BLaER1 treated with 17β-estradiol and CSF1 and Interleukin-3, amounts not matched to agents 10 nM and 100 nM (cell line): ENCODE measurements around the gene TANC1.

ENCODE experiments used
- H3K27ac ChIP-seq, 11 experiments: shearing (Covaris generic); formaldehyde crosslinking; 2 replicates each; pipeline ENCODE4 v1.8.1; 2022
- H3K27me3 ChIP-seq, 11 experiments: shearing (Covaris generic); formaldehyde crosslinking; 2 replicates each; pipeline ENCODE4 v1.8.1; 2022
- H3K36me3 ChIP-seq, 11 experiments: shearing (Covaris generic); formaldehyde crosslinking; 2 replicates each; pipeline ENCODE4 v1.8.1; 2022
- H3K4me1 ChIP-seq, 10 experiments: shearing (Covaris generic); formaldehyde crosslinking; 2 replicates each; pipeline ENCODE4 v1.8.1; 2022
- H3K4me2 ChIP-seq, 11 experiments: shearing (Covaris generic); formaldehyde crosslinking; 2 replicates each; pipeline ENCODE4 v1.8.1; 2022
- H3K4me3 ChIP-seq, 10 experiments: shearing (Covaris generic); formaldehyde crosslinking; 2 replicates each; pipeline ENCODE4 v1.8.1; 2022
- H3K9ac ChIP-seq, 11 experiments: shearing (Covaris generic); formaldehyde crosslinking; 2 replicates each; pipeline ENCODE4 v1.8.1; 2022
- H3K9me3 ChIP-seq, 11 experiments: shearing (Covaris generic); formaldehyde crosslinking; replicated peaks in 1 of 11; 2 replicates each; pipeline ENCODE4 v1.8.1; 2022
- H4K20me1 ChIP-seq, 11 experiments: shearing (Covaris generic); formaldehyde crosslinking; 2 replicates each; pipeline ENCODE4 v1.8.1; 2022
- Cebpa-rat ChIP-seq, 11 experiments: shearing (Covaris generic); IDR thresholded peaks; 2 replicates each; pipeline ENCODE4 v1.8.1; 2022

Gene TANC1

GRCh38 chr2:159148901-159149300 lies 180.5 kb downstream of the TANC1 start:
- peaks cover 0 to 5% (median 0%) of the 10 kb centered on the region in 11 experiments; a peak in 1 of 22 replicates for H3K27me3 ChIP-seq
- H3K36me3 ChIP-seq: no peaks in the 10 kb centered on the region
- no peaks in the 10 kb centered on the region for H3K9me3 ChIP-seq
- peak overlapping the region in 10 of 11 experiments; percentile 15 to 76 (median 58); a peak in 18 of 22 replicates for H3K4me2 ChIP-seq
- H3K4me1 ChIP-seq: peaks cover 11 to 51% (median 41%) of the 10 kb centered on the region in 10 experiments
- H3K27ac ChIP-seq: 0 out of 22 replicates have a peak overlapping the region, but pooled peaks of 1 of the 11 experiments have one; percentile 2
- H3K9ac ChIP-seq: no peak overlapping the region
- no peak overlapping the region for H3K4me3 ChIP-seq
- no peaks in the 10 kb centered on the region for H4K20me1 ChIP-seq
- no peak for TF ChIP-seq Cebpa-rat (IDR thresholded peaks at IDR 0.05)

DNA sequence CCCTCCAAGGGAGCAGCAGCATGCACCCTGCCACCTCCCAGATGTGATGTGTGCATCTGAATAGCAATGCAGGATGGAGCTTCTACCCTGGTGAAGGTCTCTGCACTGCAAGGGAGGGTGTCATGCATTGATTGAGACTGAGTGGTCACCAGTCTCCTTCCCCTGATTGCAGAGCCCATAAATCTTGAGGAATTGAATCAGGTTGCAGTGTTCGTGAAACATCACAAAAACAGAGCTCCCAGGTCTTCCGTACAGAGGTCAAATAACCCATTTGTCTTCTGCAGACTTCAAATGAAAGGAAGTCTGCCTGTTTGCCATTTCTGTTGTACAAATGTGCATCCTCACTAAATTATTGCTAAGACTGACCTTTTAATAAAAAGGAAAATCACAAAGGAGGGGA lies 181.3 kb downstream of the TANC1 start:
- peaks cover 11 to 59% (median 50%) of the 10 kb centered on the region in 10 experiments for H3K4me1 ChIP-seq
- H3K36me3 ChIP-seq: no peaks in the 10 kb centered on the region
- no peaks in the 10 kb centered on the region for H4K20me1 ChIP-seq
- no peak for TF ChIP-seq Cebpa-rat (IDR thresholded peaks at IDR 0.05)
- H3K27ac ChIP-seq: no peak overlapping the region
- no peak overlapping the region for H3K9ac ChIP-seq
- H3K27me3 ChIP-seq: peaks cover 0 to 5% (median 0%) of the 10 kb centered on the region in 11 experiments; a peak in 1 of 22 replicates
- H3K4me2 ChIP-seq: peak overlapping the region in 7 of 11 experiments; percentile 52 to 76 (median 61); a peak in 11 of 22 replicates
- no peak overlapping the region for H3K4me3 ChIP-seq
- no peaks in the 10 kb centered on the region for H3K9me3 ChIP-seq

GRCh38 chr2:159150280-159150746 lies 181.9 kb downstream of the TANC1 start:
- Histone ChIP-seq H3K27me3 (peaks cover 0 to 5% (median 0%) of the 10 kb centered on the region in 11 experiments; a peak in 1 of 22 replicates), H3K9me3 (no peaks in the 10 kb centered on the region), H3K4me1 (peaks cover 11 to 65% (median 54%) of the 10 kb centered on the region in 10 experiments), H4K20me1 (no peaks in the 10 kb centered on the region), H3K4me2 (peak overlapping the region in 3 of 11 experiments; percentile 33 to 76 (median 67); a peak in 3 of 22 replicates), H3K9ac (no peak overlapping the region), H3K36me3 (no peaks in the 10 kb centered on the region), H3K27ac (no peak overlapping the region), H3K4me3 (no peak overlapping the region)
- no peak for TF ChIP-seq Cebpa-rat (IDR thresholded peaks at IDR 0.05)

DNA sequence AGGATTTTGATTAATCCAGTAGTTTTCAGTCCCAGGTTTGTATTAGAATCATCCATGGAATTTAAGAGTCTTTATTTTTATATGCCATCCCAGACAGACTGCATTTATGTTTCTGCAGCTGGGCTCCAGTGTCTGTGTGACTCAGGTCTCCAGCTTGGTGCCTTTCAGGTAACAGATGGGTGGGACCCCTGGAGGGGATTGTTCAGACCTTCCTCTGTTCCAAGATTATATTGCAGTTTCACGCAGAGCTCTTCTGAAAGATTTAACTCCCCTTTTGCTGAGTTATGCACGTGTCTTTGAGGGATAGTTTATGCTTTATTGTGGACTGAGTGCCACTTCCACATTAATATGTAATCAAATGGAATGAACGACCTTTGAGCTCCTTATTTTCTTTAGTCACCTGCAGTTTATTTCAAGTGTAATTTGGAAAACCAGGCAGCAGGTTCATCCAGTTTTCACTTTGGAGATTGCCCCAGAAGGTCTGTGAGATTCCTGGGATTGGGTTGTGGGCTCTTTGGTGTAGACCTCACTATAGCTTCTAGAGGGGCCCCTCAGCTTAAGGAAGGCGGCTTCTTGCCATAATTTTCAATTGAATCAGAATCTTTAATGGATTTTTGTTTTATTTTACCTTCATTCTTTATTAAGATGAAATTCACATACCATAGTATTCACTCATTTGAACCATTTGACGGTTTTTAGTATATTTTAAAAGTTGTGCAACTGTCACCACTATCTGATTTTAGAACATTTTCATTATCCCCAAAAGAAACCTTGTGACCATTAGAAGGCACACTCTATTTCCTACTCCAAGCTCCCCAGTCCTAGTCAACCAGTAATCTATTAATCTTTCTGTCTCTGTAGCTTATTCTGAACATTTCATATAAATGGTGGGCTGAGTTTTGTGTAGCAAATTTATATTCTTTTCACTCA lies 183.0 kb downstream of the TANC1 start:
- no peak overlapping the region for H3K4me2 ChIP-seq

GRCh38 chr2:159152128-159152778 lies 183.8 kb downstream of the TANC1 start:
- Histone ChIP-seq H3K4me2 (no peak overlapping the region), H3K9ac (no peak overlapping the region), H3K4me1 (peaks cover 12 to 77% (median 64%) of the 10 kb centered on the region in 10 experiments), H3K27ac (no peak overlapping the region), H3K27me3 (peaks cover 0 to 5% (median 0%) of the 10 kb centered on the region in 11 experiments; a peak in 1 of 22 replicates), H3K36me3 (no peaks in the 10 kb centered on the region), H4K20me1 (no peaks in the 10 kb centered on the region), H3K4me3 (no peak overlapping the region), H3K9me3 (no peaks in the 10 kb centered on the region)
- no peak for TF ChIP-seq Cebpa-rat (IDR thresholded peaks at IDR 0.05)

More for the DNA sequence above, 183.0 kb downstream of the TANC1 start:
- H3K9me3 ChIP-seq: no peaks in the 10 kb centered on the region
- H3K4me1 ChIP-seq: peaks cover 11 to 76% (median 64%) of the 10 kb centered on the region in 10 experiments
- H3K9ac ChIP-seq: no peak overlapping the region
- no peak for TF ChIP-seq Cebpa-rat (IDR thresholded peaks at IDR 0.05)
- H3K27me3 ChIP-seq: peaks cover 0 to 5% (median 0%) of the 10 kb centered on the region in 11 experiments; a peak in 1 of 22 replicates
- no peaks in the 10 kb centered on the region for H4K20me1 ChIP-seq
- H3K27ac ChIP-seq: no peak overlapping the region
- no peaks in the 10 kb centered on the region for H3K36me3 ChIP-seq
- no peak overlapping the region for H3K4me3 ChIP-seq

DNA sequence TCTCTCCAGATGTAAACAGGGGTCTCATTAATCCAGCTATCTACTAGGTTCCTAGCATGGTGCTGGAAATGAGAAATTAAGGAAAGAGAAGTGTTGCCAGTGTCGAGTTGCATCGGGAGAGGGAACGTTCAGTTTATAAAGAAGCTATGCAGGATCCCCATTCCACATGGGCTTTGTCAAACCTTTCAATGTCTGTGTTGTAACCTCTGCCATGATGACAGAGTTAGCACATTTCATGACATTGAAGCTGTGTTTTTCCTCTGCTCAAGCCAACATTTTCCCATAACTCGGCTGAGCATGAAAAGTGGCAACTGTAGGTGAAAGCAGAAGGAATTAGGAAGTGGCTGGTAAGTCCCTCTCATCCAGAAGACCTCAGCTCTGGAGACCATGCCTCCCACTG lies 184.6 kb downstream of the TANC1 start:
- H4K20me1 ChIP-seq: no peaks in the 10 kb centered on the region
- H3K36me3 ChIP-seq: no peaks in the 10 kb centered on the region
- TF ChIP-seq Cebpa-rat (IDR thresholded peaks at IDR 0.05): no peak
- H3K9ac ChIP-seq: no peak overlapping the region
- no peak overlapping the region for H3K4me3 ChIP-seq
- H3K4me2 ChIP-seq: peak overlapping the region in 9 of 11 experiments; percentile 18 to 85 (median 56); a peak in 17 of 22 replicates
- 0 out of 22 replicates have a peak, but pooled peaks cover 0 to 5% (median 0%) of the 10 kb centered on the region in 11 experiments for H3K27me3 ChIP-seq
- H3K4me1 ChIP-seq: peaks cover 11 to 77% (median 64%) of the 10 kb centered on the region in 10 experiments
- H3K9me3 ChIP-seq: no peaks in the 10 kb centered on the region
- no peak overlapping the region for H3K27ac ChIP-seq

DNA sequence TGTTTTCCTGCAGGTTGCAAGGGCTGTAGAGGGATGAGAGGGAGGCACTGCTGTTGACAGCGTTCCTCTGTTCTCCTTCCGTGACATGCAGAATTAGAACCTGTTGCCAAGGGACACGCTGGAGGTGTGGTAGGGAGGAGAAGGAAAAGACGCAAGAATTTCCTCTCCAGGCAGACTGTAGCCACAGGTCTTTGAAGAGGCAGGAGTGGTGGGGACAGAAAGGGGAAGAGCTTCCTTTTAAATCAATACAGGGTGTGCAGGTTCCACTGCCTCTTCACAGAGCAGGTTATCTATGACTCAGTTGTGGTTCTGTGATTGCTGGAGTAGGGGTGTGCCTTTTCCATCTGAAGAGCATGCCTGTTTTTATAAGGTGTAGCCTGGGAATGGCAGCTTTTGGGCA lies 185.0 kb downstream of the TANC1 start:
- Histone ChIP-seq H3K27ac (no peak overlapping the region), H3K9ac (no peak overlapping the region), H4K20me1 (no peaks in the 10 kb centered on the region), H3K4me3 (no peak overlapping the region), H3K4me1 (peaks cover 11 to 77% (median 64%) of the 10 kb centered on the region in 10 experiments), H3K27me3 (0 out of 22 replicates have a peak, but pooled peaks cover 0 to 5% (median 0%) of the 10 kb centered on the region in 11 experiments), H3K4me2 (peak overlapping the region in 9 of 11 experiments; percentile 18 to 85 (median 56); a peak in 18 of 22 replicates), H3K9me3 (no peaks in the 10 kb centered on the region), H3K36me3 (no peaks in the 10 kb centered on the region)
- TF ChIP-seq Cebpa-rat (IDR thresholded peaks at IDR 0.05): no peak

- no peak for TF ChIP-seq Cebpa-rat (IDR thresholded peaks at IDR 0.05)
- 0 out of 22 replicates have a peak, but pooled peaks cover 0 to 1% (median 0%) of the 10 kb centered on the region in 11 experiments for H3K27me3 ChIP-seq
- no peaks in the 10 kb centered on the region for H3K9me3 ChIP-seq
- no peak overlapping the region for H3K9ac ChIP-seq
- H4K20me1 ChIP-seq: no peaks in the 10 kb centered on the region
- no peaks in the 10 kb centered on the region for H3K36me3 ChIP-seq
- no peak overlapping the region; a peak in 1 of 22 replicates for H3K27ac ChIP-seq
- H3K4me2 ChIP-seq: peak overlapping the region in 9 of 11 experiments; percentile 18 to 85 (median 56); a peak in 18 of 22 replicates
- no peak overlapping the region for H3K4me3 ChIP-seq
- peaks cover 11 to 77% (median 61%) of the 10 kb centered on the region in 10 experiments for H3K4me1 ChIP-seq
Measured at GRCh38 chr2:159153951-159154350, 185.5 kb downstream of the TANC1 start.
